Left lung (tissue), 14 donors: ENCODE data around the gene IDI1. TPM values are rescaled to one million over a fixed set of nuclear protein-coding genes. Genes with fewer than 3 reads are reported as not detected.

Source experiments
- ATAC-seq: fragments of 200-7000 bp; cut with Tn5 transposase; one replicate; pipeline ENCODE4 v1.9.1; 2020; ENCODE audit warnings: moderate library complexity
- DNase-seq, 4 donors: peaks; one replicate each; pipeline ENCODE4 v3.0.0-alpha.2; 2013 to 2020
- H3K27ac ChIP-seq, 2 donors: fragments of 200-600 bp; sonication (generic) in 1 of 2; one replicate each; pipeline versions ENCODE4 v1.5.0 to v1.8.0; 2020 to 2021
- H3K27me3 ChIP-seq, 2 donors: fragments of 200-600 bp; sonication (generic) in 1 of 2; one replicate each; pipeline versions ENCODE4 v1.5.0 to v1.8.0; 2020 to 2021
- H3K36me3 ChIP-seq, 2 donors: fragments of 200-600 bp; sonication (generic) in 1 of 2; one replicate each; pipeline versions ENCODE4 v1.5.0 to v1.8.0; 2020 to 2021
- H3K4me1 ChIP-seq, 2 donors: fragments of 200-600 bp; one replicate each; pipeline ENCODE4 v1.8.0; 2021
- H3K4me3 ChIP-seq, 2 donors: fragments of 200-600 bp; sonication (generic) in 1 of 2; one replicate each; pipeline versions ENCODE4 v1.5.0 to v1.8.0; 2020 to 2021; ENCODE audit warnings: mild to moderate bottlenecking in 1 of 2
- H3K9me3 ChIP-seq, 2 donors: fragments of 200-600 bp; sonication (generic) in 1 of 2; one replicate each; pipeline versions ENCODE4 v1.5.0 to v1.8.0; 2020 to 2021
- intact Hi-C, 2 donors: fragments of 100-400 bp; cut with DNase I; formaldehyde crosslinking; loops; one replicate each; pipeline versions ENCODE4 v1.11.2 to v1.14.2; 2022
- long read RNA-seq, 12 donors: library from polyadenylated mRNA in 2 of 12; unstranded in 2 of 12; transcript quantifications; one replicate each; pipeline ENCODE4 v2.0.0 and lab custom pipeline, GENCODE V29; 2019 to 2026
- polyA plus RNA-seq, 6 donors: library from polyadenylated mRNA; unstranded; fragments of 120-200 nt; gene quantifications; one replicate each; pipeline ENCODE4 v1.2.1, GENCODE V29; 2013; ENCODE audit not compliant: insufficient read length in 6 of 6
- total RNA-seq, 2 donors: library from RNA; stranded (reverse); fragmentation: NEBNext Ultra II Directional; extraction: Animal tissue kit (Norgen Biotek cat#: 25700); gene quantifications; one replicate each; pipeline ENCODE4 v1.2.1, GENCODE V29; 2021
- TF ChIP-seq, protein P1 (sequence below), 2 donors: fragments of 200-600 bp; sonication (generic) in 1 of 2; IDR thresholded peaks; one replicate each; pipeline versions ENCODE4 v1.5.0 to v1.8.0; 2021; ENCODE audit warnings: antibody characterized with exemption in 2 of 2
- donor health status: DM: no; HTN: yes; CAD: no.
- donor health status: DM: no; HTN: no; CAD: no.

The IDI1 gene
- total RNA-seq (100 to 1,000 TPM in 1 of 2 donors, 10 to 100 TPM in 1; 61.1 to 101 TPM), polyA plus RNA-seq (10 to 100 TPM; 43.7 to 85.0 (median 62.6) TPM)
- long read RNA-seq, donor 1, transcript IDI1-201 (5 exons, 2,301 nt), result major isoform, 11 of 21 reads
- long read RNA-seq, donor 1, transcript IDI1-205 (4 exons, 1,066 nt), result minor isoform, 5 of 21 reads
- long read RNA-seq, donor 1, partial matches to known transcripts, result 5 of 21 reads
- long read RNA-seq, donor 1, other reads (novel, unspliced or antisense), result 0 of 21 reads
- long read RNA-seq, donor 2, transcript IDI1-205 (4 exons, 1,066 nt), result minor isoform, 10 of 22 reads
- long read RNA-seq, donor 2, transcript IDI1-201 (5 exons, 2,301 nt), result major isoform, 12 of 22 reads
- long read RNA-seq, donor 2, partial matches to known transcripts, result 0 of 22 reads
- long read RNA-seq, donor 2, other reads (novel, unspliced or antisense), result 0 of 22 reads
- long read RNA-seq, donor 3, transcript IDI1-205 (4 exons, 1,066 nt), result major isoform, 10 of 18 reads
- long read RNA-seq, donor 3, transcript IDI1-201 (5 exons, 2,301 nt), result minor isoform, 8 of 18 reads
- long read RNA-seq, donor 3, partial matches to known transcripts, result 0 of 18 reads
- long read RNA-seq, donor 3, other reads (novel, unspliced or antisense), result 0 of 18 reads
- long read RNA-seq, donor 4, transcript IDI1-201 (5 exons, 2,301 nt), result major isoform, 25 of 47 reads
- long read RNA-seq, donor 4, transcript IDI1-205 (4 exons, 1,066 nt), result minor isoform, 6 of 47 reads
- long read RNA-seq, donor 4, partial matches to known transcripts, result 12 of 47 reads
- long read RNA-seq, donor 4, other reads (novel, unspliced or antisense), result 4 of 47 reads
- long read RNA-seq, donor 5, transcript IDI1-205 (4 exons, 1,066 nt), result minor isoform, 8 of 24 reads
- long read RNA-seq, donor 5, transcript IDI1-201 (5 exons, 2,301 nt), result major isoform, 11 of 24 reads
- long read RNA-seq, donor 5, partial matches to known transcripts, result 5 of 24 reads
- long read RNA-seq, donor 5, other reads (novel, unspliced or antisense), result 0 of 24 reads
- long read RNA-seq, donor 6, transcript IDI1-205 (4 exons, 1,066 nt), result minor isoform, 9 of 25 reads
- long read RNA-seq, donor 6, transcript IDI1-201 (5 exons, 2,301 nt), result major isoform, 16 of 25 reads
- long read RNA-seq, donor 6, partial matches to known transcripts, result 0 of 25 reads
- long read RNA-seq, donor 6, other reads (novel, unspliced or antisense), result 0 of 25 reads
- long read RNA-seq, donor 7, transcript IDI1-201 (5 exons, 2,301 nt), result minor isoform, 5 of 11 reads
- long read RNA-seq, donor 7, transcript IDI1-205 (4 exons, 1,066 nt), result major isoform, 6 of 11 reads
- long read RNA-seq, donor 7, partial matches to known transcripts, result 0 of 11 reads
- long read RNA-seq, donor 7, other reads (novel, unspliced or antisense), result 0 of 11 reads
- long read RNA-seq, donor 8, transcript IDI1-205 (4 exons, 1,066 nt), result minor isoform, 7 of 24 reads
- long read RNA-seq, donor 8, transcript IDI1-201 (5 exons, 2,301 nt), result major isoform, 10 of 24 reads
- long read RNA-seq, donor 8, partial matches to known transcripts, result 7 of 24 reads
- long read RNA-seq, donor 8, other reads (novel, unspliced or antisense), result 0 of 24 reads
- long read RNA-seq, donor 9, result 0 reads
- long read RNA-seq, donor 10, transcript IDI1-205 (4 exons, 1,066 nt), result major isoform, 6 of 19 reads
- long read RNA-seq, donor 10, transcript IDI1-201 (5 exons, 2,301 nt), result major isoform, 6 of 19 reads
- long read RNA-seq, donor 10, partial matches to known transcripts, result 3 of 19 reads
- long read RNA-seq, donor 10, other reads (novel, unspliced or antisense), result 4 of 19 reads
- long read RNA-seq, donor 11, transcript IDI1-201 (5 exons, 2,301 nt), result major isoform, 53 of 137 reads
- long read RNA-seq, donor 11, transcript IDI1-205 (4 exons, 1,066 nt), result minor isoform, 35 of 137 reads
- long read RNA-seq, donor 11, partial matches to known transcripts, result 35 of 137 reads
- long read RNA-seq, donor 11, other reads (novel, unspliced or antisense), result 14 of 137 reads
- long read RNA-seq, donor 12, transcript IDI1-201 (5 exons, 2,301 nt), result major isoform, 14 of 21 reads
- long read RNA-seq, donor 12, transcript IDI1-205 (4 exons, 1,066 nt), result minor isoform, 7 of 21 reads
- long read RNA-seq, donor 12, partial matches to known transcripts, result 0 of 21 reads
- long read RNA-seq, donor 12, other reads (novel, unspliced or antisense), result 0 of 21 reads

DNA sequence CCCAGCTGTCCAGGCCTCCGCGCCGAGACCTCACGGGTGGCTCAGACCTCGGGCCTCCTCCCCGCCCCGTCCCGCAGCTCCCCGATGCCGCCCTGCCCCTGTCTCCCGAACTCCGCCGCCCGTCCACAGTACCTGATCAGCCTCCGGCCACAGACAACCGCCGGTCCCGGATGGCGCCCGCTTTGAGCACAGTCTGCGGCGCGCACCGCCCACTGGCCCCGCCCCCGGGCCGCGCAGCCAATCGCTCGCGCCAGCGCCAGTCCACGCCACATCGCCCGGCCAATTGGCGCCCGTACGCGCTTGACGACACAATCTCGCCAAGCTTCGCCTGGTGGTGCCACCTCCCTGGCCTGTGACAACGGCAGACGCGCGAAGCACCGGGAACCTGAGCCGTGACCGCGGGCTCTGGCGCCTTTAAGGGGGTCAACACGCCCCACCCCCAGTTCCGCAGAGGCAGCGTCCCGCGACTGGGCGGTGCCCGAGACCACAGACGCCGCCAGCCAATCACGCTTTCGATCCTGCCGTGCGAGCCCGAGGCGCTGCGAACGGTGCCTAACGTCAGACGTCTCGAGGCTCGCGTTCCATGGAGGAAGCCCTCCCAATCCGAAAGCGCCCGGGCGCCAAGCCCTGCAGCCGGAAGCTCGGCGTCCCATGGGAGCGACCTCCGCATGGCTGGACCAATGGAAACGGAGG is at the start of gene IDI1:
Gene IDI1 (minus strand): TSS at position 388 of the 693 bp plus-strand sequence. CDS start 116 bp downstream, at position 272.
- Histone ChIP-seq H3K4me1 (peaks cover 9 to 69% of the 10 kb centered on the region in 2 donors), H3K4me3 (peak within 1 kb of the TSS; percentile 52 to 89), H3K9me3 (no peaks in the 10 kb centered on the region), H3K27me3 (no peaks in the 10 kb centered on the region), H3K27ac (peak within 1 kb of the TSS; percentile 97 to 100), H3K36me3 (peaks cover 0 to 12% of the 10 kb centered on the region in 2 donors)
- intact Hi-C loops, result no loop called here
- DNase-seq (peak; percentile 96 to 98 (median 98)), ATAC-seq (peak; percentile 92)
- TF ChIP-seq, protein P1, sequence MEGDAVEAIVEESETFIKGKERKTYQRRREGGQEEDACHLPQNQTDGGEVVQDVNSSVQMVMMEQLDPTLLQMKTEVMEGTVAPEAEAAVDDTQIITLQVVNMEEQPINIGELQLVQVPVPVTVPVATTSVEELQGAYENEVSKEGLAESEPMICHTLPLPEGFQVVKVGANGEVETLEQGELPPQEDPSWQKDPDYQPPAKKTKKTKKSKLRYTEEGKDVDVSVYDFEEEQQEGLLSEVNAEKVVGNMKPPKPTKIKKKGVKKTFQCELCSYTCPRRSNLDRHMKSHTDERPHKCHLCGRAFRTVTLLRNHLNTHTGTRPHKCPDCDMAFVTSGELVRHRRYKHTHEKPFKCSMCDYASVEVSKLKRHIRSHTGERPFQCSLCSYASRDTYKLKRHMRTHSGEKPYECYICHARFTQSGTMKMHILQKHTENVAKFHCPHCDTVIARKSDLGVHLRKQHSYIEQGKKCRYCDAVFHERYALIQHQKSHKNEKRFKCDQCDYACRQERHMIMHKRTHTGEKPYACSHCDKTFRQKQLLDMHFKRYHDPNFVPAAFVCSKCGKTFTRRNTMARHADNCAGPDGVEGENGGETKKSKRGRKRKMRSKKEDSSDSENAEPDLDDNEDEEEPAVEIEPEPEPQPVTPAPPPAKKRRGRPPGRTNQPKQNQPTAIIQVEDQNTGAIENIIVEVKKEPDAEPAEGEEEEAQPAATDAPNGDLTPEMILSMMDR (IDR thresholded peaks at IDR 0.05), result no peak

DNA sequence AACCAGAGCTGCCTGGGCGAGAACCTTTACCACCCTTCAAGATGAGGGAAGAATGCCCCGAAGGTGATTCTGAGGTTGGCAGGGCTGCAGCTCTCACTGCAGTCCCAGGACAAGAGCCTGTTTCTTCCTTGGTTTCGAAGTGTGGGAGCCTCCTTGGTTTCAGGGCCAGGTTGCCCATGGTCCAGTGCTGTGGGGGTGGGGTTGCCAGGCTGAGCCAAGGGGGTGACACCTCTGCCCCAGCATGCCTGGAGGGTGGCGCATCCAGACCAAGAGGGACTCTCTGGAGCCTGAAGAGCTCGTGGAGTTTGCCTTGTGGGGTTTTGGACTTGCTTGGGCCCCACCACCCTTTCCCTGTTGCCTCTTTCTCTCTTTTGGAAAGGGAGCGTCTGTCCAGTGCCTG is 48.5 kb upstream of the IDI1 start:
- H3K36me3 ChIP-seq, result peaks cover 0 to 96% of the 10 kb centered on the region in 2 donors
- no peak for ATAC-seq

DNA sequence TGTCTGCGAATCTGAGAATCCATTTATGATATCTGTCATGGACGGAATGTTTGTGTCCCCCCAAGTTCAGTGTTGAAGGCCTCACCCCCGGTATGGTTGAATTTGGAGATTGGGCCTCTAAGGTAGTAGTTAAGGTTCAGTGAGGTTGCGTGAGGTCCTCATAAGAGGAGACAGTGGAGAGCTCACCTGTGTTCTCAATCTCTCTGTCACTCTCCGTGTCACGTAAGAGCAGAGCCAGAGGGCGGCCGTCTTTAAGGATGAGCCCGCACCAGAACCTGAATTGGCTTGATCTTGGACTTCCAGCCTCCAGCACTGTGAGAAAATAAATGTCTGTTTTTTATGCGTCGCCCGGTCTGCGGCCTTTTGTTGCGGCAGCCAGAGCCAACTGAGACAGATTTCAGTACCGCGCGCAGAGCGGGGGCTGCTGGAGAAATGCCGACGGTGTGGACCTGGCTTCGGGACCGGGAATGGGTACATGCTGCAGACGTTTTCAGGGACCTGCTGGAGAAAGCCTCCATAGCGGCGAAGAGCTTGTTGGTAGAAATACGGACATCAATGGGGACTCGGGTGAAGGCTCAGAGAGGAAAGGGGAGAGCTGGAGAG is 47.5 kb upstream of the IDI1 start:
- TF ChIP-seq, protein P1 (IDR thresholded peaks at IDR 0.05), result no peak

More for the DNA sequence above, 48.5 kb upstream of the IDI1 start:
- intact Hi-C loops, result no loop called here
- Histone ChIP-seq H3K4me1 (no peaks in the 10 kb centered on the region), H3K27me3 (no peaks in the 10 kb centered on the region), H3K4me3 (no peak overlapping the region), H3K27ac (no peak overlapping the region), H3K9me3 (no peaks in the 10 kb centered on the region)
- TF ChIP-seq, protein P1 (IDR thresholded peaks at IDR 0.05), result no peak
- peak in 1 of 4 donors; percentile 30 for DNase-seq

More for the DNA sequence above, 47.5 kb upstream of the IDI1 start:
- Histone ChIP-seq H3K27me3 (no peaks in the 10 kb centered on the region), H3K4me3 (no peak overlapping the region), H3K36me3 (peaks cover 0 to 96% of the 10 kb centered on the region in 2 donors), H3K27ac (no peak overlapping the region), H3K9me3 (no peaks in the 10 kb centered on the region), H3K4me1 (no peaks in the 10 kb centered on the region)
- ATAC-seq (no peak), DNase-seq (peak in 1 of 4 donors; percentile 51)
- intact Hi-C loops, result no loop called here
